Hepatocyte (in vitro differentiated cells): ENCODE measurements around the gene MAP4K3.

ENCODE experiments used
- EZH2 ChIP-seq: fragments of 200-600 bp; sonication (generic); IDR thresholded peaks from 2 replicates; pipeline ENCODE4 v1.6.1; 2016; ENCODE audit warnings: antibody characterized with exemption, mild to moderate bottlenecking, borderline replicate concordance
- EZH2phosphoT487 ChIP-seq: fragments of 200-600 bp; sonication (generic); IDR thresholded peaks from one replicate; pipeline ENCODE4 v1.6.1; 2018; ENCODE audit warnings: antibody characterized with exemption, mild to moderate bottlenecking, low read depth, moderate library complexity; ENCODE audit not compliant: unreplicated experiment, severe bottlenecking
- TF ChIP-seq, protein P1 (sequence below): fragments of 200-600 bp; sonication (generic); IDR thresholded peaks from 2 replicates; pipeline ENCODE4 v1.5.1; 2016; ENCODE audit warnings: antibody characterized with exemption, mild to moderate bottlenecking; ENCODE audit not compliant: poor library complexity

DNA sequence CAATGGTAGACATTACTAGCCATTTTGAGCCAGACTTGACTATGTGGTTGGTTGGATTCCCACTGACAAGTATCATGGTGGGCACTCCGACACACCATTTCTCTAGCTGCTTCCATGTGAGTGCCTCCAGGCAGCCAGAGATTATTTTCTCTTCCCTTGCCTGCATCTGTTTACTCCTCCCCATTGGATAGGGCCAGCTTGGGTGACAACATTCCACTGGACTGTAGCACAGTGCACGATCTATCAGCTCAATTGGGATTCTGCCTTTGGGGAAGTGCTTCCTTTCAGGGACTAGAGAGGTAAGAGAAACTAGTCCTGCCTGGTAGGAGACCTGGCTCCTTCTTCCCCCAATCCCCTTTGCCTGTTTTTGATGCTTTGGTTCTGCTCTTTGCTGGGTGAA is 49.0 kb upstream of the MAP4K3 start:
- TF ChIP-seq, protein P1, sequence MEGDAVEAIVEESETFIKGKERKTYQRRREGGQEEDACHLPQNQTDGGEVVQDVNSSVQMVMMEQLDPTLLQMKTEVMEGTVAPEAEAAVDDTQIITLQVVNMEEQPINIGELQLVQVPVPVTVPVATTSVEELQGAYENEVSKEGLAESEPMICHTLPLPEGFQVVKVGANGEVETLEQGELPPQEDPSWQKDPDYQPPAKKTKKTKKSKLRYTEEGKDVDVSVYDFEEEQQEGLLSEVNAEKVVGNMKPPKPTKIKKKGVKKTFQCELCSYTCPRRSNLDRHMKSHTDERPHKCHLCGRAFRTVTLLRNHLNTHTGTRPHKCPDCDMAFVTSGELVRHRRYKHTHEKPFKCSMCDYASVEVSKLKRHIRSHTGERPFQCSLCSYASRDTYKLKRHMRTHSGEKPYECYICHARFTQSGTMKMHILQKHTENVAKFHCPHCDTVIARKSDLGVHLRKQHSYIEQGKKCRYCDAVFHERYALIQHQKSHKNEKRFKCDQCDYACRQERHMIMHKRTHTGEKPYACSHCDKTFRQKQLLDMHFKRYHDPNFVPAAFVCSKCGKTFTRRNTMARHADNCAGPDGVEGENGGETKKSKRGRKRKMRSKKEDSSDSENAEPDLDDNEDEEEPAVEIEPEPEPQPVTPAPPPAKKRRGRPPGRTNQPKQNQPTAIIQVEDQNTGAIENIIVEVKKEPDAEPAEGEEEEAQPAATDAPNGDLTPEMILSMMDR: no peak
- TF ChIP-seq EZH2phosphoT487 (no peak), EZH2 (no peak)
